Measurements from ENCODE around the gene NR1H4.
"Not testable (repeated sequence)": the region's sequence is repeated elsewhere in the genome, so short reads cannot be mapped to it uniquely, and the experiment has no call there.

The NR1H4 gene

DNA sequence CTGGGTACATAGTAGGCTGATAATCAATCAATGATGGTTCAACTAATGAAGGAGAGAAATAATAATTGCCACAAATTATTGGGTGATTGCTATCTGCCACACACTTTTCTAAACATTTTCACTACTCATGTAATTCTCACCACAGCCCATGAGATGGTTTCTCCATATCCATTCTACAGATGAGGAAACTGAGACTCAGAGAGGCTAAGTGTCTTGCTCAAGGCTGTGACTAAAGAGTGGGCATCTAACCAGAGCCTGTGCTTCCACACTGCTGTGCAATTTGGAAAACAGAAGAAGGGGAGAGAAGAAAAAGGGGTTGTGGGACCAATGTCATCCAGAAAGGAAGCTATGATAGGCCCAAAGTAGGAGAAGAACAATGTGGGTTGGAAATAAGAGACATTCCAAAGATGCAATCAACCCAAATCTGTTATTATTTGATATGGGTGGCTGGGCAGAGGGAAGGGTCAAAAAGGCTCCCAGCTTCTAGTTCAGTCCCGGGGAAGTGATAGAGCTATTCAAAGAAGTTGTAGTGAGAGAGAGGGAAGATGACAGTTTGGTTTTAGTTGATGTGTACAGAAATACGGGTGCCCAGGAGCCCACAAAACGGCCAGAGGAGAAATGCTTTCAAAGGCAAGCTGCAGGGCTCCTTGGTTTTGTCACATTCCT, 483 bp upstream of the NR1H4 start:
- DNase-seq (ENCODE audit: low spot score), result no peak

DNA sequence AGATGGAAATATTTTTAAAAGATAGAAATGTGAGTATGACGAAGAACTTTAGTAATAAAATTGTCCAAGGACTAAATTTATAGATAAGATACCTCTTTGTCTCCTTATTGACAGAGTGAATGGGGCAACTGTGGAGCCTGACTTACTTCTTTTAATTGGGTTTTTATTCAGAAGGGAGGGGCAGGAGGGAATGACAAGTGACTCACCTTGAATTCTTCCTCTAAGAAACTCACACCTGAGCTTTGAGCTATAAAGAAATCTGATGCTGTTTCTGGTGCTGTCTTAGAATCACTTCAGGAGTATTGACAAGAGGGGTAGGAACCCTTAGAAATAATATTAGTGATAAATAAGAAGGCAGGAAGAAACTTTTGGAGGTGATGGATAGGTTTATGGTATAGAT, 951 bp downstream of the NR1H4 start:
- no peak for DNase-seq (ENCODE audit: low spot score)

DNA sequence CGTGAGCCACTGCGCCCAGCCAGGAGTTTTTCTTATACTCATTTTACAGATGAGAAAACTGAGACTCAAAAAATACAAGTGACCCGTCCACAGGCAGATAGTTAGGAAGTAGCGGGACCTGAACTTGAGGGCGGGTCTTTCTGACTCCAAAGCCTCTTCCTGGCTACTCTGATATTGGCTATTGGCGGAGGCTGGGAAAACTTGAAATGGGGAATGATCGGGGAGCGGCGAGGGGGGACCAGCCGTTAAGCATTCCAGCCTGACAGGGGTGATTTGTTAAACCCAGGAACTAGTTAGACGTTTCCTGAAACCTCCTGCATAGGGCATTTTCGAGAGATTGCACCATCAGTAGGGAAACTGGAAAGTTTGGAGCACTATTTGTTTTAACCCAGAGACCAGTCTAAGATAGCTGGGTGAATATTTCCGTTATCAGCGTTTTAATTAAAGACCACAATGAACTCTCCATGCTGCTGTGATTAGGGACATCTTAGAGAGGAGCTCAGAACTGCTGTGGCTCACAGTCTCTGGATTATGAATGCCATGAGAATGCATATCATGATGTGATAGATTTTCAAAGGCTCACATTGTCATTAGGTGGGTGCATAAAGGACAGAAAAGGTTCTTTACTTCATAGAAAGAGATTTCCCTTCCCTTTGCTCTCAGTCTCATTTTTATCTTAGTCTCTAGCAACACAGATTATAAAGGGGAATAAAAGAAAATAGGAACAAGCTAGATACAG, 2.5 kb downstream of the NR1H4 start:
- DNase-seq (ENCODE audit: low spot score), result no peak

DNA sequence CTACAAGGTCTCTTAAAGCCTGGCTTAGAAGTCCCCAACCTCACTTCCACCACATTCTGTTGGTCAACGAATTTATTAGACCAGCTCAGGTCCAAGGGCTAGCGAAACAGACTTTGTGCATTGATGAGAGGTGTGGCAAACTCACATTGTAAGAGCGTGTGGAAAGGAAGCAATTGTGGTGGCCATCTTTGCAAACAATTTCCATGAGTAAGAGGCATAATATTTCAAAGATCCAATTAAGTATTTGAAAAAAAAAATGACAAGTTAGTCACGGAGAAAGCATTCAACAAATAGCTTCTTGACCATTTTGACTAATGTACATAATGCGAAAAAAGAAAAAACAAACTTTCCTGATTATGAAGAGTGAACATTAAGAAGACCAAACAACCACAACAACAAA, 7.4 kb downstream of the NR1H4 start:
- DNase-seq (ENCODE audit: low spot score), result no peak

DNA sequence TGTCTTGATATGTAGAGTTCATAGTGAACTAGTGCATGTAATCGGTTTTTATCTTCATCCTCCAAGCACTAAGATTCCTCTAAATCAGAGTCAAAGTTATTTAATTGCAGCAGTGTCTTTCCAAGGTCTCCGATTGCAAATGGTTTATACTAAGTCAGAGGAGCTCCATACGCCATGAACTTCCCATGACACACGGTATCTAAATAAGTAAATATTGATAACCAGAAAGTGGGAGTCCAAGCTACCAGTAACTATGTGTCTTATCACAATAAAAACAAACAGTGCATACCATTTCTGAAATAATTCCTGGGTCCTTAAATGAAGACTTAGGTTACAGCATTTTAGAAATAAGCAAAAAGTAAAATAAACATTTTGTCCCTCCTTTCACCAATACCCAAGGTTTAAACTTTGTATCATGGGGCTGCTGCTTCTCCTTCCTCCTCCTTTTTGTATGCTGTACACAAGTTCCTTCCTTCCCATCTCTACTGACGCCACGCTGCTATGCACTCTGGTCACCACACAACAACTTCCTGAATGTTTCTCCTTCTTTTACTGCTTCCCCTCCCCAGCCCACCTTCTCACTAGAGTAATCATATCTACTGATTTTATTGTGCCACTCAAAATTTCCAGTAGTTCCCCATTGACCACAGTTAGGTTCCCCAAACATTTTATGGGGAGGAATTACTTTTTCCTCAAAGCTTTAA, 10.7 kb downstream of the NR1H4 start:
- DNase-seq (ENCODE audit: low spot score), result no peak

DNA sequence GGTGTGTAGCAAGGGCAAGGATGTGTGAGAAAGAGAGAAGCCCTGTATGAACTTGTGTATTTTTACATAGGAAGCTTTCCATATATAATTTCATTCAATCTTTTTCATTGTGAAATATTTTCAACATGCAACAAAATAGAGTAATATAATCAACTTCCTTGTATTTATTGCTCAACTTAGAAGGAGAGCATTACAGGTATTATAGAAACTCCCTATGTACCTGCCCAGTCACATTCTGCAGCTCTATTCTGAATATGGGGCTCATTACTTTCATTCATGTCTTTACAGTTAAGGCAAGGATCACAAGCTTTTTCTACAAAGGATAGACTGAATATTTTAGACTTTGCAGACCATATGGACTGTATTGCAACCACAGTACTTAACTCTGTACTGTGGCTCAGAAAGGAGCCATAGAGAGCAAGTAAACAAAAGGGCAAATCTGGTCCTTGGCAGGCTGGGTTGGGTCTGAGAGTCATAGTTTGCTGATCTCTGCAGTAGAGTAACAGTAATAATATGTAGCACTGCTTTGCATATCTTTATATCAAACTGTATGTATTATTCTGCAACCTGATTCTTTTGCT, 11.3 kb downstream of the NR1H4 start:
- no peak for DNase-seq (ENCODE audit: low spot score)

DNA sequence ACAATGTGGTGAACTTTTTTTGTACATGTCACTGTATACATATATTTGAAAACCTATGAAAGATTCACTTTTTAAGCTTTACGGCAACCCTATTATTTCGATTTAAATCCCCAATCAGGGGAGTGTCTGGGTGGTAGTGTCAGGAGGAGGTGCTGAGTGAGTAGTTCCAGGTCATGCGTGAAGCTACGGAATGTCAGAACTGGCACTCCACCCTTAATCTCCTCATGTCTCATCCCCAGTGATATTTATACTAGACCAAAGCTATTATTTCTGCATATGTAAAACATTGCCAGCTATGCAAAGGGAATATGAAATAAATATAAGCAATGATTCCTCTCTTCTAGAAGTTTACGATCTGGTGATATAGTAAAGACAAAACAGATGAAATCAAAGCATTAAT, 12.3 kb downstream of the NR1H4 start:
- no peak for DNase-seq (ENCODE audit: low spot score)

DNA sequence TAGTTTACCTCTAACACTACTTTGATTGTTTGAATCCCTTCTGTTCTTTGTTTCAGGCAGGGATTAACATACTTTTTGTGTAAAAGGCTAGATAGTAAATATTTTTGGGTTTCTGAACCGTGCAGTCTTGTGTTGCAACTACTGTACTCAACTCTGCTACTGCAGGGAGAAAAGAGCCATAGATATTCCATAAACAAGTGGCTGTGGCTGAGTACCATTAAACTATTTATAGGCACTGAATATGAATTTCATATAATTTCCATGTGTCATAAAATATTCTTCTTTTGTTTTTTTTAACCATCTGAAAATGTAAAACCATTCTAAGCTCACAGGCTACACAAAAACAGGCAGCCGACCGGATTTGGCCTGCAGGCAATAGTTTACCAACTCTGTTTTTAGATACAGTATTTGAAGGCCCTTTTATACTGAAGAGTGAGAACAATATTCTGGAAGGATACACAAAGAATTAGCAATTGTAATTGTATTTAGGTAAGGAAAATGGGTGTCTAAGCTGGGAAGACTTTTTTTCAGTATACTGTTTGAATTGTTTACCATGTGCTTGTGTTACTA, 15.7 kb downstream of the NR1H4 start:
- DNase-seq (ENCODE audit: low spot score), result no peak

DNA sequence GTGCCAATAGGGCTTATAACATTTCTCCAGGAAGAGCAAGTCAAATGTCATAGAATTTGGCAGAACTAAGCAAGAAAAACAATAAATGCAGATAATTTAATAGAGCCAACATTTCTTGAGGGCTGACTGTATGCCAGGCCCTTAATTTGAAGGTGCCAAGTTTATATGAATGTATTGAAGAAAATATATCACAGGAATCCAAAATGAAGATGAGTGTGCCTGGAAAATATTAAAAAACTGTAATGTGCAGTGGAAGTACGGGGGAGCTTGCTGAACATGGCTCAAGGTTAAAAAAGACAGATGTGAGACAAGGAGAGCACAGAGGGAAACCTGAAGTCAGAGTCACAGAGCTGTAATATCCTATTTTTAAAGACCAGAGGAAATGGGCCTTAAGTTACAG, 16.4 kb downstream of the NR1H4 start:
- no peak for DNase-seq (ENCODE audit: low spot score)

DNA sequence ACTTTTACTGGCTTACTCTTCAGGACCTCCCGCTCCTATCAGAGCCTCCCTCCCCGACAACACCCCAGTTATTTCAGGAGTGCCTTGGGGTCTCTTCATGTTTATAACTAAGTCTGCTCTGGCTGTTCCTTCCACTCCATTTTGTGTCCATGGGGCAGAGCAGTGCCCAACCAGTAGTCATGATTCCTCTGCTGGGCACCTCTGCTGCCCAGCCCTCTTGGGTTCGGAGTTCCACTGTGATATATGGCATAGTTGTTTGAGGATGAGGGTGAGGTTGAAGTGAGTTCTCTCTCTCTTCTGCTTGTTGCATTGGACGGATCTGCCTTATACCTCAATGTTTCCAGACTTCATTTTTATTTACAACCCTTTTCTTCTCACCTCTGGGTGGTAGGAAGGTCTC, 17.4 kb downstream of the NR1H4 start:
- no peak for DNase-seq (ENCODE audit: low spot score)

DNA sequence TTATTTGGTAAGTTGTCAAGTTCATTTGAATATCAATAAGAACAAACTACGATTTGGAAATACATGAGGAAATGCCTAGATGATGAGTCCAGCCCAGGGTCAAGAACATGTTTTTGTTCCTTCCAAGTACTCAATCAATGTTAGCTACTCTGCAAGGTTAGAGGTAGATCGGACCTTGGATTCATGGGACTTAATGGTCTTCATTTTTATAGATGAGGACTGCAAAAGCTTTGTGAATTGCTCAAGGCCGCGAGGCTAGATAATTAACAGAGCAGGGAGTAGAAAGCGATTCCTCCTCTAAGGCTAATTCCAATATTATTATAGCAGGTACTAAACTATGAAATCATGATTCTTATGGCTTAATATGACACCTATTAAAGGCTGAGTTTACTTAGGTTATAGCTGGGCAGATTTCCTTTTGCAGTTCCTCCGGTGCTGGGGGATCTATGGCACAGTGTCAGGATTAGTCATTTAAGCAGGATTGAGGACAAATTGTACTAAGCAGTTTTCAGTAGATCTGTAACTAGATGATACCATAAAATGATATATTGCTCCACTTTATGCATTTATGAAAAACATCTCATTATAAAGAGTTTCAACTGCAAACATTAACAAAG, 19.8 kb downstream of the NR1H4 start:
- no peak for DNase-seq (ENCODE audit: low spot score)

DNA sequence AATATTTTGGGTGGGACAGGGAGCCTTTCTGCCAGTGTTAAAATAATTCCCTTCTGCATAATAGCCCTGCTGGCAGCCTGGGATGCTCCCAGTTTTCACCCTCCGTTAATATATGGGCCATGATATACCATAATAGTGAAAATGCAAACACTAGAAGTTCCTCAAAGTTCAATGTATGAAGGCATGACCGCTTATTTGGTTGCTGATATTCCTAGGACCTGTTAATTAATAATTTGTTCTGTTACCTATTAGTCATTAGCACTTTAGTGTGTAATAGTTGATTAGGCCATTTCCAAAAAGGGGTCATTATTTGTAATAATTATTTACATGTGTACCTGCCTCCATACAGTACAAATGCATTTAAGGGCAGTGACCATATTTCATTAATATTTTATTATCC, 20.4 kb downstream of the NR1H4 start:
- no peak for DNase-seq (ENCODE audit: low spot score)

DNA sequence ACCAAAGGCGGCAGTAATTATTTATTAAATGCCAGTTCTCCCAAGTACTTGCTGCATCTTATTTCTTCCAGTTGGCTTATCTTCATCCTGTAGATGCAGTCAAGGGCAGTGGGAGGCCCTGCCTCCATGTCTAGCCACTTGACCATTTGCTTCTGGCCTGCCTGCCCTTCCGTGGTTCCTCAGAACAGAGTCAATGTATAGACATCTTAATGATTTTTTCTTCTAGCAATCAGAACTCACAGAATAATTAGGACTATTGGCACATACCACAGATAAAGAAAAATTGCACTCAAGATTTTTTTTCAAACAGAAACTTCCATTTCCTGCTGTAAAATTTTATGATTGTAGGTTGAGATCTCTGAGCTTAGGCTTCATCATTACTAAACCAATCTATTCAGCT, 20.9 kb downstream of the NR1H4 start:
- DNase-seq (ENCODE audit: low spot score), result no peak

DNA sequence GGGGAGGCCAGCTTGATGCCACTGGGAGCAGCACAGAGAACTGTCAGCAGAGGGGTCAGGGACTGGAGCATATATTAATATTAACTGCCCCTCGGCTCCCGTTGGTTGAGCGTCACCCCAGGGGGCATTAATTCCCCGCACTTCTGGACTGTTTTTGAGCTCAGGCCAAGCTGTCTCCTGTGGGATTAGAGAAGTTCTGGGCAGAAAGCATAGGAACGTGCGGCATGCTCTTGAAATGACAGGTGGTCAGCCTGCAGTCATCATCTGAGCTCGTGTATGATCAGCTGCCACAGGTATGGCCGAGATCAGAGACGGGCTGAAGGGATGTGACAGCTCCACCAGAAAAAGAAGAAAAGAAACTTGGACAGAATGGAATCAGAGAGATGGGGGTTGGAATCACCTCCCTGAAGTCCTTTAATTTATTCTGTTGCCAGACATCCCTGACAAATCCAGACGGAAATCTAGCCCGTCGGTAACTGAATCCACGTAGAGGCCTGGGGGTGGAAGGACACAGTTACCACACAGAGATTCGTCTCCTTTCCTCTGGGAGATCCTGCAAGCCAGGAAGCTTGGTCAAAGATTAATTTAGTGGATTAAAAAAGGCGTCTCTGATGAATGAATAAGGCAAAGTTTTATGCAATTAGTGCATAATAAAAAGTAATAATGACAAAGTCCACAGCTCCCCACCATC, 23.6 kb downstream of the NR1H4 start:
- DNase-seq (ENCODE audit: low spot score), result no peak

DNA sequence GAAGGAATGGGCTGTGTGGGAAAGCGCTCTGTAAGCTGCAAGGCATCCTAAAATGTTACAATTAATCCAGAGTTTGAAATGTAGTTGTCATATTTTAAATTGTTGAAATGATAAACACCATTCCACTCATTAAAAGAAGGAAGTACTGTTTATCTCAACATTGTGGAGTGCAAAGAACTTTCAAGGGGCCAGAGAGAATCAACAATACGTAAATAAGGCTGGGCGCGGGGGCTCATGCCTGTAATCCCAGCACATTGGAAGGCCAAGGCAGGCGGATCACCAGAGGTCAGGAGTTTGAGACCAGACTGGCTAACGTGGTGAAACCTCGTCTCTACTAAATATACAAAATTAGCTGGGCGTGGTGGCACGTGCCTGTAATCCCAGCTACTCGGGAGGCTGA, 24.5 kb downstream of the NR1H4 start:
- no peak for DNase-seq (ENCODE audit: low spot score)

DNA sequence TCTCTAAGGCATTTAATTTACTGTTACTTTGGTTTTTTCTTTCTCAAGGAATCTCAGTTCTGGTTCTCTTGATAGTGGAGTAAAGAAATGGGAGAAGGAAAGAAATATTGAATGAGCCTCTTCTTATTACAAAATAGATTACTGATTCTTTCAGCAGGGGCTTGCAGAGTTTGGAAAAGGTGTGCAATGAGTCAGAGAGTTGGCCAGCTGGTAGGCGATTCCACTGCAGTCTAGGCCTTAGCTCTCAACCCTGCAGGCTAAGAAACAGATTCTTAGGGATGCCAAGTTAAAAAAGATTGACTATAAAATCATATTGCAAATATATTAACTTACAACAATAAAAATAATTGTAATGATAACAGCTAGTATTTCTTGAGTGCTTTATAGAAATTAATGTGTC, 25.8 kb downstream of the NR1H4 start:
- DNase-seq (ENCODE audit: low spot score), result no peak

DNA sequence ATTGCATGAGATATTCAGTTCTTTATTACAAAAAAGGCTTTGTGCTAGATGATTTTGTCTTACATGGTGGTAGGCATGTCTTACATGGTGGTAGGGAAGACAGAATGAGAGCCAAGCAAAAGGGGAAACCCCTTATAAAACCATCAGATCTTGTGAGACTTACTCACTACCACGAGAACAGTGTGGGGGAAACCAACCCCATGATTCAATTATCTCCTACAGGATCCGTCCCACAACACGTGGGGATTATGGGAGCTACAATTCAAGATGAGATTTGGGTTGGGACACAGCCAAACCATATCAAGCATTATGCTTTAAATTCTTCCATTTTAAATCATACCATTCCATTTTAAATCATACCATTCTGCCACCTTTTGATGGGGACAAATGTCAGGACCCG, 29.1 kb downstream of the NR1H4 start:
- not testable (repeated sequence) for DNase-seq (ENCODE audit: low spot score)

DNA sequence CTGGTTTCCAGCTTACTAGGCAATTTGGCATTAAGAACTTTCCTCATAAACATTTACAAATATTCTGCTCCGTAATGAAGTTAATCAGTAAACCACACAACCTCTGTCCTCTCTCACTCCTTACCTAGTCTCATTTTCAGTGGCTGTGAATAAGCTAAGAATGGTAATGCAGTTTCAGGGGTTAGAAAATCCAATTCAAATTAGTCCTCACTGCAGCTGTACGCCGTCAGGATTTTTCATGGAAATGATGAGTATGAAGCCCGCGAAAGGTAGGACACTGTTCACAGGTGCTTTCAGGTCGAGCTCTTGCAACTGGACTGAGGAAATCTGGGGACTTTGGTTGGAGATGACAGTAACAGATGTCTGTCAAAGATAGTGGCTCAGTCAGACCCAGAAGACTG, 29.6 kb downstream of the NR1H4 start:
- DNase-seq (ENCODE audit: low spot score), result no peak

DNA sequence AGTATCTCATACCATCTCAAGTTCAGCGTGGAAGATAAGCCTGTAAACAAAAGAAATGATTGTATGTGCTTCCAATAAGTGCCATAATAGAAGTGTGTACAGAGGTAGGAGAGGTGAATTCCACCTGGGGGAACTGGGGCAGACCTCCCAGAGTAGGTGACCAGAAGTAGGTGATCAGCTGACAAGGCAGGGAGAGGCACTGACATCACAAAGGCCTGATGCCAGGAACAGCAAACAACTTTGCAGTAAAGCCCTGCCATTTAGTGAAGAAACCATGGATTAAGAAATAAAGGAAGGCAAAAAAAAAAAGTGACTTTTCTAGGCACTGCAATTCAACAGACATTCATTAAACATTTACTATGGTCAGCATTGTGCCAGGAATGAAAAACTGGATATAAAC, 31.1 kb downstream of the NR1H4 start:
- DNase-seq (ENCODE audit: low spot score), result no peak

DNA sequence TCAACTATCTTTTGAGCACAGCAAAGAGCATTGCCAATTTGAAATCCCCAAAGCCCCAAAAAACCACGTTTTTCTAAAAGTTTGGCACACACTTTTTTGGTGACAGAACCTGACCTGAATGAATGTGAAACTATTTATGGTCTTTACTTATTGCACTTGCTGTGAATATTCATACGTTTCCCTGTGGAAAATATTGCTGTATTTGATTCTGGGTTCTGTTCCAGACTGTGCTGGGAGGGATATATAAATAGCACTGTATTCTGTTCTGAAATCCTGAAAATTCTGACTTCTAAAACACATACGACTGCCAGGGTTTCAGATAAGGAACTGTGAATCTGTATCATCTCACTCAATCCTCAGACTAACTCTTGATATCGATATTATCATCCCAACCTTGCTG, 35.1 kb downstream of the NR1H4 start:
- DNase-seq (ENCODE audit: low spot score), result no peak

DNA sequence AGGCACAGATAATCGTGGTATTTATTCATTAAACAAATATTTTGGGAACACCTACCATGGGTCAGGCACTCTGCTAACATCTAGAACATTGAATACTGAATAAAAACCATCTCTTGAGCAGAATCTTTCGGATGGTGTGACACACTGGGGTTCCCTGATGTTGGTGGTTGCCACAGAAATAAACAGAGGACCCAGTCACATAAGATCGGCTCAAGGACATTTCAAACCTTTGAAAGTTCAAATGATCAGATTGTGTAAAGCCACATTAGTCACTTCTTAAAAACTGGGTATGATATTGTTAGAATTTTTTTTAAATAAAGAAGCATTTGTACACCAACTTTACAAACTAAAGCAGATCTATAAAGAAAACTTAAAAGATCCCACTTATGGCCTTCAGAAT, 39.0 kb downstream of the NR1H4 start:
- no peak for DNase-seq (ENCODE audit: low spot score)

DNA sequence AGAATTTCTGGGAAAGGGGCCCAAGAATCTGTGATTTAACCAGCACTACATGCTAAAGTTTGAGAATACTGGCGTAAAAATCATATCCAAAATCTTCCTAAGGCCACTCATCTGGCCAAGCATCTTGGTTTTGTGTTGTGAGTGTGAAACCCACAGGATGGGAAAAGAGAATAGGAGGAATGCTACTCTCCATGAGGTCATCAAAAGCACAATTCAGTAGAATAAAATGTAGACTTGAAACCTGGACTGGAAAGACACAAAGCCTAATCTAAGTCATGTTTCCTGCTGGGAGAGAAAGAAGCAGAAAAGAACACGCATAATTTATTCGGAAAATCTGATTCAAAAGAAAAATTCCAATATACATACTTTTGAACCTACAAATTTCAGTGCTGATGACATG, 42.3 kb downstream of the NR1H4 start:
- no peak for DNase-seq (ENCODE audit: low spot score)
